ENCODE data around the gene SH2D7.

DNA sequence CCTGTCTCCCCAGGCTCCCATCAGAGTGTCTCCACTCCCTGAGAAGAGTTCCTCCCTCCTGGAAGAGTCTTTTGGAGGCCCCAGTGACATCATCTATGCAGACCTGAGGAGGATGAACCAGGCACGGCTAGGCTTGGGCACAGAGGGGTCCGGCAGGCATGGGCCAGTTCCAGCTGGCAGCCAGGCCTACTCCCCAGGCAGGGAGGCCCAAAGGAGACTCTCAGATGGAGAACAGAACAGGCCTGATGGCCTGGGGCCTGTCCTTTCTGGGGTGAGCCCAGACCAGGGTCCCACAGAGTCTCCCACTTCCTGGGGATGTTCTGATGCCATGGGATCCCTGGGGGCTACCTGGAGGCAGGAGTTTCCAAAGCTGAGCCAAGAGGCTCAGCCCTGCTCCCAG lies 8.5 kb downstream of the SH2D7 start:
- TF ChIP-seq, protein P1, sequence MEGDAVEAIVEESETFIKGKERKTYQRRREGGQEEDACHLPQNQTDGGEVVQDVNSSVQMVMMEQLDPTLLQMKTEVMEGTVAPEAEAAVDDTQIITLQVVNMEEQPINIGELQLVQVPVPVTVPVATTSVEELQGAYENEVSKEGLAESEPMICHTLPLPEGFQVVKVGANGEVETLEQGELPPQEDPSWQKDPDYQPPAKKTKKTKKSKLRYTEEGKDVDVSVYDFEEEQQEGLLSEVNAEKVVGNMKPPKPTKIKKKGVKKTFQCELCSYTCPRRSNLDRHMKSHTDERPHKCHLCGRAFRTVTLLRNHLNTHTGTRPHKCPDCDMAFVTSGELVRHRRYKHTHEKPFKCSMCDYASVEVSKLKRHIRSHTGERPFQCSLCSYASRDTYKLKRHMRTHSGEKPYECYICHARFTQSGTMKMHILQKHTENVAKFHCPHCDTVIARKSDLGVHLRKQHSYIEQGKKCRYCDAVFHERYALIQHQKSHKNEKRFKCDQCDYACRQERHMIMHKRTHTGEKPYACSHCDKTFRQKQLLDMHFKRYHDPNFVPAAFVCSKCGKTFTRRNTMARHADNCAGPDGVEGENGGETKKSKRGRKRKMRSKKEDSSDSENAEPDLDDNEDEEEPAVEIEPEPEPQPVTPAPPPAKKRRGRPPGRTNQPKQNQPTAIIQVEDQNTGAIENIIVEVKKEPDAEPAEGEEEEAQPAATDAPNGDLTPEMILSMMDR (IDR thresholded peaks at IDR 0.05) = no peak
- no peak for TF ChIP-seq POLR2A (IDR thresholded peaks at IDR 0.05)
